Measurements from ENCODE around the gene ERN1. TPM values are rescaled to one million over a fixed set of nuclear protein-coding genes. Genes with fewer than 3 reads are reported as not detected.
"Not testable (repeated sequence)": the region's sequence is repeated elsewhere in the genome, so short reads cannot be mapped to it uniquely, and the experiment has no call there.

Gene ERN1
- 10 to 100 TPM in 3 of 4 donors, 1 to 10 TPM in 1; 4.4 to 56.5 (median 15.0) TPM for total RNA-seq

DNA sequence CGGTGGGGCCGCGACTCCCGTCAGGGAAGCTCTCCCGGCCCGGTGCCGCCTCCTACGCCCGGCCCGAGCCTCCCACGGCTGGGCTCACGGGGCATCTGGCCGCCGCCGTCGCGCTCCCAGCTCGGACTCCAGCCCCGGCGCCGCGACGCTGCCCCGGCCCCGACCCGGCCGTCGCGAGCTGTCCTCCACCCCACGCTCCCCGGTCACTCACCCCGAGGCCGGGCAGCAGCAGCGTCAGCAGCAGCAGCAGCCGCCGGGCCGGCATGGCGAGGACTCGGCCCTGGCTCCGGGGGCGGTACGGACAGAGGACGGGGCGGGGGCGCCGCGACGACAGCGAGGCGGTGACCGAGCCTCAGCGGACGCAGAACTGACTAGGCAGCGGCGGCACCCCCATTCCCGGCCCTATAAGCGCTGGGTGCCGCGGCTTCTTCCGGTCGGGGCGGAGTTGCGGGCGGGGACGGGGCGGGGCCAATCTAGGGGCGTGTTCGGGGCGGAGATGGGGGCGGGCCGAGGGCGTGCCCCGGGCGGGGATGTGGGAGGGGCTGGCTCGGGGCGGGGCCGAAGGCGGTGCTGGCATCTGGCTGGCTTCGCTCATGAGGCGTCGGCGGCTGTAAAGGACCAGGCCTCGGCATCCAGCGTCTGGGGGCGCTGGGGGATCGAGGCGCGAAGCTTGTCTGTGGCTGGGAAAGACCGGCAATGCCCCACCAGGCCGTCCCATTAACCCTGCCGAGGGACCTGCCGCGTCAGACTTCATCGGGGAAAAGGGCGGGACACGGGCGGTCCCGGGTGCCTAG is at the start of gene ERN1:
ERN1 (minus strand) TSS at position 380 of the 794 bp plus-strand sequence; CDS start at position 265, 115 bp downstream.
- peak; percentile 92 to 94 for DNase-seq
- no peaks in the 10 kb centered on the region for H3K9me3 ChIP-seq
- TF ChIP-seq, protein P1, sequence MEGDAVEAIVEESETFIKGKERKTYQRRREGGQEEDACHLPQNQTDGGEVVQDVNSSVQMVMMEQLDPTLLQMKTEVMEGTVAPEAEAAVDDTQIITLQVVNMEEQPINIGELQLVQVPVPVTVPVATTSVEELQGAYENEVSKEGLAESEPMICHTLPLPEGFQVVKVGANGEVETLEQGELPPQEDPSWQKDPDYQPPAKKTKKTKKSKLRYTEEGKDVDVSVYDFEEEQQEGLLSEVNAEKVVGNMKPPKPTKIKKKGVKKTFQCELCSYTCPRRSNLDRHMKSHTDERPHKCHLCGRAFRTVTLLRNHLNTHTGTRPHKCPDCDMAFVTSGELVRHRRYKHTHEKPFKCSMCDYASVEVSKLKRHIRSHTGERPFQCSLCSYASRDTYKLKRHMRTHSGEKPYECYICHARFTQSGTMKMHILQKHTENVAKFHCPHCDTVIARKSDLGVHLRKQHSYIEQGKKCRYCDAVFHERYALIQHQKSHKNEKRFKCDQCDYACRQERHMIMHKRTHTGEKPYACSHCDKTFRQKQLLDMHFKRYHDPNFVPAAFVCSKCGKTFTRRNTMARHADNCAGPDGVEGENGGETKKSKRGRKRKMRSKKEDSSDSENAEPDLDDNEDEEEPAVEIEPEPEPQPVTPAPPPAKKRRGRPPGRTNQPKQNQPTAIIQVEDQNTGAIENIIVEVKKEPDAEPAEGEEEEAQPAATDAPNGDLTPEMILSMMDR (IDR thresholded peaks at IDR 0.05), result peak in 1 of 4 experiments; percentile 22
- TF ChIP-seq POLR2A (IDR thresholded peaks at IDR 0.05), result peak; percentile 92
- intact Hi-C loops (cut with DNase I; ENCODE audit: low total_unique reads), result loop anchor here (10.0 kb wide), 2 partner anchors 65 to 215 kb away; partner anchors contain the start of genes CSHL1 and GH1
- peak within 1 kb of the TSS; percentile 91 to 94 for H3K27ac ChIP-seq
- H3K4me3 ChIP-seq, result peak within 1 kb of the TSS; percentile 51 to 67
- H3K4me1 ChIP-seq, result peaks cover 0 to 11% of the 10 kb centered on the region in 2 donors
- H3K36me3 ChIP-seq, result no peaks in the 10 kb centered on the region
- H3K27me3 ChIP-seq, result no peaks in the 10 kb centered on the region

DNA sequence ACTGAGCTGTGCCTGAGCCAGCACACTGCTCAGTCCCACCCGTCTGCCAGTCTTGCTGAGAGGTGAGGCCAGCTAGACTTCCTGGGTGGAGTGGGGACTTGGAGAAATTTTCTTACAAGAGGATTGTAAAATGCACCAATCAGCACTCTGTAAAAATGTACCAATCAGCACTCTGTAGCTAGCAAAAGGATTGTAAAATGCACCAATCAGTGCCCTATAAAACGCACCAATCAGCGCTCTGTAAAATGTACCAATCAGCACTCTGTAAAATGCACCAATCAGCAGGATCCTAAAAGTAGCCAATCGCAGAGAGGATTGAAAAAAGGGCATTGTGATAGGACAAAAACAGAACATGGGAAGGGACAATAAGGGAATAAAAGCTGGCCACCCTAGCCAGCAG is 49.1 kb upstream of the ERN1 start:
- H3K4me1 ChIP-seq; intact Hi-C loops (cut with DNase I; ENCODE audit: low total_unique reads); H3K9me3 ChIP-seq; H3K4me3 ChIP-seq; H3K27me3 ChIP-seq; H3K36me3 ChIP-seq; DNase-seq: not testable (repeated sequence)
- H3K27ac ChIP-seq, result peak overlapping the region in 1 of 2 donors; percentile 71

- Histone ChIP-seq H3K27me3 (no peaks in the 10 kb centered on the region), H3K27ac (peak overlapping the region in 1 of 2 donors; percentile 0), H3K9me3 (no peaks in the 10 kb centered on the region), H3K36me3 (no peaks in the 10 kb centered on the region), H3K4me1 (peaks cover 0 to 4% of the 10 kb centered on the region in 2 donors), H3K4me3 (no peak overlapping the region)
- TF ChIP-seq, protein P1 (IDR thresholded peaks at IDR 0.05), result no peak
- TF ChIP-seq POLR2A (IDR thresholded peaks at IDR 0.05), result no peak
- DNase-seq, result no peak
- intact Hi-C loops (cut with DNase I; ENCODE audit: low total_unique reads), result no loop called here
Observed at GRCh38 chr17:64178011-64178825, 48.3 kb upstream of the ERN1 start.

DNA sequence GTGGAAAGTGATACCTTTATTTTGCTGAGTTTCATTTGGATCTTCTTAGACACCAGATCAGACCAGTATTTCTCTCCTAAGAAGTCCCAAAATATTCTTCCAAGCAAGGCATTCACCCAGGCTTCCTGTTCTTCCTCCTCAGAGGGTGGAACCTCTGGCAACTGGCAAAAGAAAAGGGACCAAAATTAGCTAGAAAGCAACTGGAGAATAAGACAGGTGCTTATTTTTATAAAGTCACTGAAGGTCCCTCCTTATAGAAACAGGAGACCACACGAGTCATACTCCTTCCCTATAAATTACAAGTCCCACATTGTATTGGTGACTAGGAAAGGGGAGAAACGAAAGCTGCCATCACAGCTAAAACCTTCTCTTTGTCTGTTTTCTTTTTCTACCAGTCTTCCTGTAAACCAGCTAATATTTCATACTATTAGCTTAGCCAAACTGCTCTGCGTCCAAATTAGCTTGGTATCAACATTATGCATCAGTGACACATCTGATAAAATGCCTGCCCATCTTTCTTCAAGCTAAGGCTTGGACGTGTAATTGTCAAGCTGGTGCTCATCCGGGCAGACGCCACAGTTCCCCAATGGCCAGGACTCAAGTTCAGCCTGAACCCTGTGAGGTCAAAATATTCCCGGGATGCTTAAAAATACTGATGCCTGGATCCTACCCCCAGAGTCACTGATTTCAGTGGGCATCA is 47.5 kb upstream of the ERN1 start:
- no peak for DNase-seq
- no peak overlapping the region for H3K4me3 ChIP-seq
- no peaks in the 10 kb centered on the region for H3K27me3 ChIP-seq
- peak overlapping the region; percentile 0 to 11 for H3K27ac ChIP-seq
- H3K4me1 ChIP-seq, result peaks cover 0 to 4% of the 10 kb centered on the region in 2 donors
- intact Hi-C loops (cut with DNase I; ENCODE audit: low total_unique reads), result no loop called here
- no peak for TF ChIP-seq POLR2A (IDR thresholded peaks at IDR 0.05)
- TF ChIP-seq, protein P1 (IDR thresholded peaks at IDR 0.05), result no peak
- H3K36me3 ChIP-seq, result no peaks in the 10 kb centered on the region
- H3K9me3 ChIP-seq, result no peaks in the 10 kb centered on the region

DNA sequence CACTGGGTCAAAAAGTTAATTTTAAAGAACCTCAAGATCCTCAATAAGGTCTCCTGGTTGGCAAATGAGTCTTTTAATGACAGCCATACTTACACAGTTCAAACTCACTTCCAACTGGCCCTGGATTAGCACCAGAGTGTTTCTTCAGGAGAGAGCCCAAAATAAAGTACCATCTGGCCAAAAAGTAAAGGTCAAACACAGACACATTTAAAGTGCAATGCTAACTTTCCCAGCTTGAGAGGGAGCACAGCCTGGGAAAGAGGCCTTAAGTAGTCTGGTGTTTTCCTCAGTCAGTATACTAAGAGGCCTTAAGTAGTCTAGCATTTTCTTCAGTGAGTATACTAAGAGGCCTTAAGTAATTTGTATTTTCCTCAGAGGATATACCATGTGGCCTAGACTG is 46.6 kb upstream of the ERN1 start:
- Histone ChIP-seq H3K9me3 (no peaks in the 10 kb centered on the region), H3K36me3 (no peaks in the 10 kb centered on the region), H3K27me3 (no peaks in the 10 kb centered on the region), H3K27ac (peak overlapping the region in 1 of 2 donors; percentile 11), H3K4me1 (peaks cover 0 to 4% of the 10 kb centered on the region in 2 donors), H3K4me3 (no peak overlapping the region)
- DNase-seq, result no peak
- intact Hi-C loops (cut with DNase I; ENCODE audit: low total_unique reads), result no loop called here
- no peak for TF ChIP-seq POLR2A (IDR thresholded peaks at IDR 0.05)
- TF ChIP-seq, protein P1 (IDR thresholded peaks at IDR 0.05), result no peak
